Fibroblast of lung (primary cell): Measurements from ENCODE around the gene PACS2. TPM values are rescaled to one million over a fixed set of nuclear protein-coding genes. Genes with fewer than 3 reads are reported as not detected.

Experiments
- DNase-seq, 2 donors: peaks; one replicate each; pipeline versions ENCODE4 v3.0.0 to v3.0.0-alpha.2; 2010; ENCODE audit warnings: low read depth in 2 of 2
- H2AFZ ChIP-seq: 2 replicates; pipeline ENCODE4 v1.5.1; 2012; ENCODE audit warnings: low read length, control low read depth, inconsistent platforms
- H3K27ac ChIP-seq: 2 replicates; pipeline ENCODE4 v1.5.1; 2011; ENCODE audit warnings: low read length, control low read depth; ENCODE audit not compliant: insufficient read depth
- H3K27me3 ChIP-seq: 2 replicates; pipeline ENCODE4 v1.5.1; 2011; ENCODE audit warnings: mild to moderate bottlenecking, low read length; ENCODE audit not compliant: control insufficient read depth, insufficient read depth
- H3K36me3 ChIP-seq: 2 replicates; pipeline ENCODE4 v1.5.1; 2011; ENCODE audit warnings: low read length; ENCODE audit not compliant: control insufficient read depth, insufficient read depth
- H3K4me1 ChIP-seq: 2 replicates; pipeline ENCODE4 v1.5.1; 2011; ENCODE audit warnings: low read length; ENCODE audit not compliant: control insufficient read depth, insufficient read depth; ENCODE audit errors: extremely low read depth
- H3K4me2 ChIP-seq: 2 replicates; pipeline ENCODE4 v1.5.1; 2011; ENCODE audit warnings: low read length, control low read depth; ENCODE audit not compliant: insufficient read depth; ENCODE audit errors: extremely low read depth
- H3K4me3 ChIP-seq, 4 experiments: fragments of 200-600 bp in 1 of 4; sonication (generic) in 1 of 4; replicated peaks in 1 of 4; 2 replicates each; pipeline ENCODE4 v1.5.1; 2011 to 2016; ENCODE audit warnings: low read length in 4 of 4, low read depth in 3 of 4, mild to moderate bottlenecking in 3 of 4, control low read depth in 2 of 4, inconsistent platforms in 1 of 4, mixed read lengths in 1 of 4; ENCODE audit not compliant: insufficient read depth in 1 of 4; ENCODE audit errors: control extremely low read depth in 1 of 4
- H3K79me2 ChIP-seq: 2 replicates; pipeline ENCODE4 v1.5.1; 2012; ENCODE audit warnings: mild to moderate bottlenecking, low read length, inconsistent platforms; ENCODE audit not compliant: control insufficient read depth, insufficient read depth
- H3K9ac ChIP-seq: 2 replicates; pipeline ENCODE4 v1.5.1; 2011; ENCODE audit warnings: mild to moderate bottlenecking, low read length, control low read depth; ENCODE audit not compliant: insufficient read depth
- H3K9me3 ChIP-seq: 2 replicates; pipeline ENCODE4 v1.5.1; 2012; ENCODE audit warnings: low read depth, low read length; ENCODE audit not compliant: control insufficient read depth, insufficient read depth
- H4K20me1 ChIP-seq: 2 replicates; pipeline ENCODE4 v1.5.1; 2011; ENCODE audit warnings: low read length; ENCODE audit not compliant: control insufficient read depth, insufficient read depth; ENCODE audit errors: extremely low read depth
- EZH2 ChIP-seq: IDR thresholded peaks from 2 replicates; pipeline ENCODE4 v1.5.1; 2012; ENCODE audit warnings: low read length, control low read depth, mild to moderate bottlenecking; ENCODE audit errors: missing control alignments
- polyA plus RNA-seq, 2 donors: library from polyadenylated mRNA; depleted of rRNA in 1 of 2; stranded (reverse) in 1 of 2; unstranded in 1 of 2; fragments of >200 nt; gene quantifications; 2 replicates each; pipeline ENCODE4 v1.2.1, GENCODE V29; 2011 to 2012; ENCODE audit warnings: missing spikeins in 1 of 2
- total RNA-seq: library from RNA; depleted of rRNA; stranded (reverse); fragments of >200 nt; gene quantifications from 2 replicates; pipeline ENCODE4 v1.2.1, GENCODE V29; 2014
- TF ChIP-seq, protein P1 (sequence below), 2 donors: IDR thresholded peaks in 1 of 2; conservative IDR thresholded peaks in 1 of 2; 1 replicate in 1 of 2; 2 replicates in 1 of 2; pipeline ENCODE4 v1.5.1; 2011 to 2012; ENCODE audit warnings: low read length in 2 of 2, control low read depth in 1 of 2, inconsistent platforms in 1 of 2, low read depth in 1 of 2, mild to moderate bottlenecking in 1 of 2

Gene PACS2
- total and polyA plus RNA-seq, 2 donors (not counting 1 experiment from before 2014, with no cell fraction given), result 20.3 to 52.5 TPM

DNA sequence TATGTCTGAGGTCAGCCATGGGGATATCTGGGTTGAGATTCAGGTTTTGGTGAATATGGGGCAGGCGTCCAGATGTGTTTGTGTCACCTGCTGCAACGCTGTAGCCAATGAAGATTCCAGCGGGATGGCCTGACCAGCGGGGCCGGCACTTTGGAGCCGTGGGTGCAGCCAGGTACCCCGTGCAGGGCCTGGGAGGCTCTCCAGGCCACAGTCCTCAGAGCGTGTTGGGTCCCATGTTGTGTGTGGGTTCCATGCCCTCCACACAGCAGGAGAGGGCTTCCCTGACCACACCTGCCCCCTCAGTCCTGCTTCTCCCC, 80.9 kb downstream of the PACS2 start:
- Histone ChIP-seq H3K9ac (no peak overlapping the region), H3K36me3 (peaks cover 11% of the 10 kb centered on the region), H3K4me1 (no peaks in the 10 kb centered on the region), H3K27me3 (no peaks in the 10 kb centered on the region), H3K4me3 (no peak overlapping the region), H3K79me2 (peaks cover 12% of the 10 kb centered on the region), H3K27ac (no peak overlapping the region), H4K20me1 (no peaks in the 10 kb centered on the region), H3K9me3 (no peaks in the 10 kb centered on the region), H3K4me2 (no peak overlapping the region), H2AFZ (no peak overlapping the region)
- DNase-seq, result no peak
- no peak for TF ChIP-seq EZH2

DNA sequence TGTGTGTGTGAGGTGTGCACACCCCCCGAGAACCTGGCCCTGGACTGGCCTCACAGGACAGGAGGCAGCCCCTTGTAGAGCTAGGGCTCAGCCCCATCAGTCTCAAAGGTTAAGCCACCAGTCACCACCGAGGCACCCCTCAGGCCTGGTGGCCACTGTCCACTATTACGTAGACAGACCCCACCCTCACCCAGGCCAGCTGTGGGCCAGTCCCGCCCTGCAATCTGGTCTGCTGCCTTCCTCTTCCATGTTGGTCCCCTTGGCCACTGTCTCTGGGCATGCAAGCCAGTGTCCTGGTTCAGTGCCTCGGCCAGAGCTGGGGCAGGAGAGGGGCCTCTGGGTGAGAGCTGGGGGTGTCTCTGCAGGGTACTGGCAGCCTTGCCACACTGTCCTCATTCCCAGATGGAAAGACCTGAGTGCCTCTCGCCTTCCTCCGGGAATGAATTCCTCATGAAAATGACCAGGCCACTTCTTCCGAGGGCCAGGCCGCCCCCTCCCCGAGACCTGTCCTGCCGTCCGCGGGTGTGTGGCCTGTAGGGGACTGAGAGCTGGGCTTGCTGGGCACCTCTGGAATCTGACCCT, 82.9 kb downstream of the PACS2 start:
- H3K27ac ChIP-seq, result peak overlapping the region; percentile 76
- H3K9me3 ChIP-seq, result no peaks in the 10 kb centered on the region
- H3K27me3 ChIP-seq, result no peaks in the 10 kb centered on the region
- no peak for TF ChIP-seq EZH2
- TF ChIP-seq, protein P1, sequence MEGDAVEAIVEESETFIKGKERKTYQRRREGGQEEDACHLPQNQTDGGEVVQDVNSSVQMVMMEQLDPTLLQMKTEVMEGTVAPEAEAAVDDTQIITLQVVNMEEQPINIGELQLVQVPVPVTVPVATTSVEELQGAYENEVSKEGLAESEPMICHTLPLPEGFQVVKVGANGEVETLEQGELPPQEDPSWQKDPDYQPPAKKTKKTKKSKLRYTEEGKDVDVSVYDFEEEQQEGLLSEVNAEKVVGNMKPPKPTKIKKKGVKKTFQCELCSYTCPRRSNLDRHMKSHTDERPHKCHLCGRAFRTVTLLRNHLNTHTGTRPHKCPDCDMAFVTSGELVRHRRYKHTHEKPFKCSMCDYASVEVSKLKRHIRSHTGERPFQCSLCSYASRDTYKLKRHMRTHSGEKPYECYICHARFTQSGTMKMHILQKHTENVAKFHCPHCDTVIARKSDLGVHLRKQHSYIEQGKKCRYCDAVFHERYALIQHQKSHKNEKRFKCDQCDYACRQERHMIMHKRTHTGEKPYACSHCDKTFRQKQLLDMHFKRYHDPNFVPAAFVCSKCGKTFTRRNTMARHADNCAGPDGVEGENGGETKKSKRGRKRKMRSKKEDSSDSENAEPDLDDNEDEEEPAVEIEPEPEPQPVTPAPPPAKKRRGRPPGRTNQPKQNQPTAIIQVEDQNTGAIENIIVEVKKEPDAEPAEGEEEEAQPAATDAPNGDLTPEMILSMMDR (conservative IDR thresholded peaks at IDR 0.05 in 1 of 2, IDR thresholded peaks at IDR 0.05 in 1 of 2; ENCODE audit: low read depth in 1 of 2, low read length in 2 of 2), result no peak
- DNase-seq, result no peak
- peak overlapping the region; percentile 80 for H3K4me2 ChIP-seq
- no peaks in the 10 kb centered on the region for H3K4me1 ChIP-seq
- no peak overlapping the region for H3K9ac ChIP-seq
- H4K20me1 ChIP-seq, result no peaks in the 10 kb centered on the region
- peak overlapping the region in 3 of 4 experiments; percentile 36 to 89 (median 79) for H3K4me3 ChIP-seq
- H3K36me3 ChIP-seq, result peaks cover 15% of the 10 kb centered on the region
- peaks cover 12% of the 10 kb centered on the region for H3K79me2 ChIP-seq
- peak overlapping the region; percentile 41 for H2AFZ ChIP-seq

DNA sequence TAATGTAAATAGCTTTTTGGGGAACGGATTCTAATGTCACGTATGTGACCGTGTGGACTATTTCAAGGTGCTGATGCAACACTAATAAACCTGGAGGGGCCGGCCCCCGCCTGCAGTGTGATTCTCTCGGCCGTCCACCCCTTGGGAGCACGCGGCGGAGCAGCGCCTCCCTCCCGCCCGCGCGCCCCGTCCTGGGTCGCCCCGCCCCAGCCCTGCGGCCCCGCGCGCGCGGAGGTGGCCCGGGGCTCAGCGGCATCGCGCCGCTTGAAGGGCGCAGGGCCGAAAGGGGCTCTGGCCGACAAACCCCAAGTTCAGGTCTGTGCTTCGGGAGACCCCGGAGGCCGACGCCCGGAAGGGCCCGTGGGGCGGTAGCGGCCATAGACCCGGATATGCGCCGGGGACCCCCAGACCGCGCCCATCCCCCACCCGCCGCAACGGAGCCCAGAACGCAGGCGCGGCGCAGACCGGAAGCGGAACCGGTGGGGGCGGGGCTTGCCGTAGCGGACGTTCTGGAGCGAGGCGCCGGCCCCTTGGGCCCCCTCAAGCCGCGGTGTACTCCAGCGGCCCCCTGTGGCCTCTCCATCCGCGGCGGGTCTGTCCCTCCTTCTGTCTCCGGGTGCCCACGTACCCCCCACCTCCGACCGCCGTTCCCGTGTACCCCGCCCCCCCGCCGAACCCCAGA, 83.6 kb downstream of the PACS2 start, which contains the start of gene TEX22:
Gene TEX22, plus strand, starts transcription at position 495 of the 682 bp plus-strand sequence. CDS start 803 bp downstream, outside the sequence.
- Histone ChIP-seq H3K27ac (peak within 1 kb of the TSS; percentile 76), H3K9me3 (no peaks in the 10 kb centered on the region), H3K9ac (peak within 1 kb of the TSS; percentile 77), H3K4me3 (peak within 1 kb of the TSS; percentile 65 to 89 (median 84)), H2AFZ (peak within 1 kb of the TSS; percentile 41), H3K36me3 (peaks cover 15% of the 10 kb centered on the region), H3K4me2 (peak within 1 kb of the TSS; percentile 87), H3K4me1 (no peaks in the 10 kb centered on the region), H3K27me3 (no peaks in the 10 kb centered on the region), H3K79me2 (peaks cover 12% of the 10 kb centered on the region), H4K20me1 (no peaks in the 10 kb centered on the region)
- DNase-seq, result peak; percentile 69 to 75
- no peak for TF ChIP-seq EZH2
- TF ChIP-seq, protein P1 (conservative IDR thresholded peaks at IDR 0.05 in 1 of 2, IDR thresholded peaks at IDR 0.05 in 1 of 2; ENCODE audit: low read depth in 1 of 2, low read length in 2 of 2), result peak in 1 of 2 donors; percentile 9
